CD4-positive, alpha-beta T cell treated with Interleukin-15 for 4 hours (primary cell): ENCODE data around the gene TLR2.
A peak's percentile ranks its signal among the peaks of the same experiment; 100 is the strongest.

Source experiments
- DNase-seq: peaks from one replicate; pipeline ENCODE4 v3.0.0-alpha.2; 2020; ENCODE audit warnings: low spot score

TLR2 gene

GRCh38 chr4:153731239-153731638 lies 47.2 kb downstream of the TLR2 start:
- no peak for DNase-seq

- DNase-seq, result no peak
These were observed 49.8 kb downstream of the TLR2 start for GRCh38 chr4:153733751-153734448.

GRCh38 chr4:153735906-153736461 lies 51.9 kb downstream of the TLR2 start:
- DNase-seq, result no peak

GRCh38 chr4:153741541-153741940 lies 57.5 kb downstream of the TLR2 start:
- no peak for DNase-seq

- no peak for DNase-seq
These were observed 61.6 kb downstream of the TLR2 start for GRCh38 chr4:153745651-153746050.

GRCh38 chr4:153747406-153747955 lies 63.4 kb downstream of the TLR2 start:
- DNase-seq, result no peak

- DNase-seq, result no peak
These were observed 64.3 kb downstream of the TLR2 start for GRCh38 chr4:153748378-153748777.

- DNase-seq, result peak; percentile 61
These were observed 66.2 kb downstream of the TLR2 start for GRCh38 chr4:153750197-153750817.

- no peak for DNase-seq
These were observed 71.1 kb downstream of the TLR2 start for GRCh38 chr4:153755186-153755585.
